Measurements from ENCODE around the gene SH3BGRL3.
"Not testable (repeated sequence)": the region's sequence is repeated elsewhere in the genome, so short reads cannot be mapped to it uniquely, and the experiment has no call there.

SH3BGRL3 gene

GRCh38 chr1:26291939-26292338 is 12.1 kb downstream of the SH3BGRL3 start:
- no peak overlapping the region for H3K27ac ChIP-seq (ENCODE audit: poor library complexity, severe bottlenecking)
- H3K4me1 ChIP-seq (ENCODE audit: insufficient read depth, poor library complexity, severe bottlenecking) = no peaks in the 10 kb centered on the region
- no peaks in the 10 kb centered on the region for H3K36me3 ChIP-seq (ENCODE audit: low read depth)
- TF ChIP-seq CTCF (IDR thresholded peaks at IDR 0.05; ENCODE audit: poor library complexity, severe bottlenecking) = no peak
- no peaks in the 10 kb centered on the region for H3K27me3 ChIP-seq (ENCODE audit: insufficient read depth, poor library complexity, severe bottlenecking)
- H3K4me3 ChIP-seq (ENCODE audit: severe bottlenecking) = no peak overlapping the region
- no peak for ATAC-seq (ENCODE audit: low read depth)
- H3K9me3 ChIP-seq (ENCODE audit: severe bottlenecking) = no peaks in the 10 kb centered on the region
- DNase-seq (ENCODE audit: low spot score) = no peak

- not testable (repeated sequence) for H3K9me3 ChIP-seq (ENCODE audit: severe bottlenecking); H3K27me3 ChIP-seq (ENCODE audit: insufficient read depth, poor library complexity, severe bottlenecking); H3K36me3 ChIP-seq (ENCODE audit: low read depth); H3K4me3 ChIP-seq (ENCODE audit: severe bottlenecking); DNase-seq (ENCODE audit: low spot score); H3K4me1 ChIP-seq (ENCODE audit: insufficient read depth, poor library complexity, severe bottlenecking); ATAC-seq (ENCODE audit: low read depth); H3K27ac ChIP-seq (ENCODE audit: poor library complexity, severe bottlenecking)
These were observed 12.8 kb downstream of the SH3BGRL3 start for GRCh38 chr1:26292735-26293134.

GRCh38 chr1:26293911-26294463 is 14.1 kb downstream of the SH3BGRL3 start:
- H3K9me3 ChIP-seq (ENCODE audit: severe bottlenecking) = no peaks in the 10 kb centered on the region
- H3K36me3 ChIP-seq (ENCODE audit: low read depth) = no peaks in the 10 kb centered on the region
- no peak for TF ChIP-seq CTCF (IDR thresholded peaks at IDR 0.05; ENCODE audit: poor library complexity, severe bottlenecking)
- DNase-seq (ENCODE audit: low spot score) (no peak), ATAC-seq (ENCODE audit: low read depth) (no peak)
- no peak overlapping the region for H3K27ac ChIP-seq (ENCODE audit: poor library complexity, severe bottlenecking)
- H3K4me1 ChIP-seq (ENCODE audit: insufficient read depth, poor library complexity, severe bottlenecking) = peaks cover 12% of the 10 kb centered on the region
- H3K4me3 ChIP-seq (ENCODE audit: severe bottlenecking) = no peak overlapping the region
- H3K27me3 ChIP-seq (ENCODE audit: insufficient read depth, poor library complexity, severe bottlenecking) = no peaks in the 10 kb centered on the region

- H3K4me3 ChIP-seq (ENCODE audit: severe bottlenecking) = no peak overlapping the region
- no peak for DNase-seq (ENCODE audit: low spot score)
- no peak overlapping the region for H3K27ac ChIP-seq (ENCODE audit: poor library complexity, severe bottlenecking)
- ATAC-seq (ENCODE audit: low read depth) = no peak
- no peaks in the 10 kb centered on the region for H3K9me3 ChIP-seq (ENCODE audit: severe bottlenecking)
- peaks cover 15% of the 10 kb centered on the region for H3K4me1 ChIP-seq (ENCODE audit: insufficient read depth, poor library complexity, severe bottlenecking)
- no peak for TF ChIP-seq CTCF (IDR thresholded peaks at IDR 0.05; ENCODE audit: poor library complexity, severe bottlenecking)
- H3K36me3 ChIP-seq (ENCODE audit: low read depth) = no peaks in the 10 kb centered on the region
- no peaks in the 10 kb centered on the region for H3K27me3 ChIP-seq (ENCODE audit: insufficient read depth, poor library complexity, severe bottlenecking)
These were observed 15.6 kb downstream of the SH3BGRL3 start for GRCh38 chr1:26295194-26296138.

GRCh38 chr1:26296340-26297056 is 16.6 kb downstream of the SH3BGRL3 start:
- Histone ChIP-seq H3K4me3 (ENCODE audit: severe bottlenecking) (no peak overlapping the region), H3K9me3 (ENCODE audit: severe bottlenecking) (no peaks in the 10 kb centered on the region), H3K27me3 (ENCODE audit: insufficient read depth, poor library complexity, severe bottlenecking) (no peaks in the 10 kb centered on the region), H3K27ac (ENCODE audit: poor library complexity, severe bottlenecking) (no peak overlapping the region), H3K36me3 (ENCODE audit: low read depth) (no peaks in the 10 kb centered on the region), H3K4me1 (ENCODE audit: insufficient read depth, poor library complexity, severe bottlenecking) (peaks cover 21% of the 10 kb centered on the region)
- DNase-seq (ENCODE audit: low spot score) (no peak), ATAC-seq (ENCODE audit: low read depth) (no peak)
- no peak for TF ChIP-seq CTCF (IDR thresholded peaks at IDR 0.05; ENCODE audit: poor library complexity, severe bottlenecking)
